Measurements from ENCODE around the gene CYS1.
"Not testable (repeated sequence)": the region's sequence is repeated elsewhere in the genome, so short reads cannot be mapped to it uniquely, and the experiment has no call there.

The CYS1 gene

GRCh38 chr2:10014418-10015190 is 65.6 kb downstream of the CYS1 start:
- FAIRE-seq (no peak), DNase-seq (ENCODE audit: insufficient read length, low spot score) (no peak)
- TF ChIP-seq, protein P1, sequence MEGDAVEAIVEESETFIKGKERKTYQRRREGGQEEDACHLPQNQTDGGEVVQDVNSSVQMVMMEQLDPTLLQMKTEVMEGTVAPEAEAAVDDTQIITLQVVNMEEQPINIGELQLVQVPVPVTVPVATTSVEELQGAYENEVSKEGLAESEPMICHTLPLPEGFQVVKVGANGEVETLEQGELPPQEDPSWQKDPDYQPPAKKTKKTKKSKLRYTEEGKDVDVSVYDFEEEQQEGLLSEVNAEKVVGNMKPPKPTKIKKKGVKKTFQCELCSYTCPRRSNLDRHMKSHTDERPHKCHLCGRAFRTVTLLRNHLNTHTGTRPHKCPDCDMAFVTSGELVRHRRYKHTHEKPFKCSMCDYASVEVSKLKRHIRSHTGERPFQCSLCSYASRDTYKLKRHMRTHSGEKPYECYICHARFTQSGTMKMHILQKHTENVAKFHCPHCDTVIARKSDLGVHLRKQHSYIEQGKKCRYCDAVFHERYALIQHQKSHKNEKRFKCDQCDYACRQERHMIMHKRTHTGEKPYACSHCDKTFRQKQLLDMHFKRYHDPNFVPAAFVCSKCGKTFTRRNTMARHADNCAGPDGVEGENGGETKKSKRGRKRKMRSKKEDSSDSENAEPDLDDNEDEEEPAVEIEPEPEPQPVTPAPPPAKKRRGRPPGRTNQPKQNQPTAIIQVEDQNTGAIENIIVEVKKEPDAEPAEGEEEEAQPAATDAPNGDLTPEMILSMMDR (IDR thresholded peaks at IDR 0.05; ENCODE audit: insufficient read depth, missing control alignments), result no peak

GRCh38 chr2:10013651-10014417 is 66.4 kb downstream of the CYS1 start:
- not testable (repeated sequence) for DNase-seq (ENCODE audit: insufficient read length, low spot score); FAIRE-seq

- no peak for DNase-seq (ENCODE audit: insufficient read length, low spot score)
- no peak for FAIRE-seq
- TF ChIP-seq, protein P1 (IDR thresholded peaks at IDR 0.05; ENCODE audit: insufficient read depth, missing control alignments), result no peak
These were observed 67.2 kb downstream of the CYS1 start for GRCh38 chr2:10012963-10013461.

DNA sequence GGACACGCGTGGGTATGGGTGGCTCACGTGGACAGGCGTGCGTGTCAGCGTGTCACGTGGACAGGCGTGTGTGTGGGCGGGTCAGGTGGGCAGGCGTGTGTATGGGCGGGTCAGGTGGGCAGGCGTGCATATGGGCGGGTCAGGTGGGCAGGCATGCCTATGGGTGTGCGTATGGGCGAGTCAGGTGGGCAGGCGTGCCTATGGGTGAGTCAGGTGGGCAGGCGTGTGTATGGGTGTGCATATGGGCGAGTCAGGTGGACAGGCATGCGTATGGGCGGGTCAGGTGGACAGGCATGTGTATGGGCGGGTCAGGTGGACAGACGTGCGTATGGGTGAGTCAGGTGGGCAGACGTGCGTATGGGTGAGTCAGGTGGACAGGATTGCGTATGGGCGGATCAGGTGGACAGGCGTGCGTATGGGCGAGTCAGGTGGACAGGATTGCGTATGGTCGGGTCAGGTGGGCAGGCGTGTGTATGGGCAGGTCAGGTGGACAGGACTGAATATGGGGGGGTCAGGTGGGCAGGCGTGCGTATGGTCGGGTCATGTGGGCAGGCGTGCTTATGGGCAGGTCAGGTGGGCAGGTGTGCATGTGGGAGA is 67.7 kb downstream of the CYS1 start:
- FAIRE-seq; DNase-seq (ENCODE audit: insufficient read length, low spot score): not testable (repeated sequence)

GRCh38 chr2:10011606-10012325 is 68.4 kb downstream of the CYS1 start:
- FAIRE-seq; DNase-seq (ENCODE audit: insufficient read length, low spot score): not testable (repeated sequence)

DNA sequence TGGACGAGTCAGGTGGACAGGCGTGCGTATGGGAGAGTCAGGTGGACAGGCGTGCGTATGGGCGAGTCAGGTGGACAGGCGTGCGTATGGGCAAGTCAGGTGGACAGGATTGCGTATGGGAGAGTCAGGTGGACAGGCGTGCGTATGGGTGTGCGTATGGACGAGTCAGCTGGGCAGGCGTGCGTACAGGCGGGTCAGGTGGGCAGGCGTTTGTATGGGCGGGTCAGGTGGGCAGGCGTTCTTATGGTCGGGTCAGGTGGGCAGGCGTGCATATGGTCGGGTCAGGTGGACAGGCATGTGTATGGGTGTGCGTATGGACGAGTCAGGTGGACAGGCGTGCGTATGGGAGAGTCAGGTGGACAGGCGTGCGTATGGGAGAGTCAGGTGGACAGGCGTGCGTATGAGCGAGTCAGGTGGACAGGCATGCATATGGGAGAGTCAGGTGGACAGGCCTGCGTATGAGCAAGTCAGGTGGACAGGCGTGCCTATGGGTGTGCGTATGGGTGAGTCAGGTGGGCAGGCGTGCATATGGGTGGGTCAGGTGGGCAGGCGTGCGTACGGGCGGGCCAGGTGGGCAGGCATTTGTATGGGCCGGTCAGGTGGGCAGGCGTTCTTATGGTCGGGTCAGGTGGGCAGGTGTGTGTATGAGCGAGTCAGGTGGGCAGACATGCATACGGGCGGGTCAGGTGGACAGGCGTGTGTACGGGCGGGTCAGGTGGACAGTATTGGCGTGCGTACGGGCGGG is 69.2 kb downstream of the CYS1 start:
- not testable (repeated sequence) for DNase-seq (ENCODE audit: insufficient read length, low spot score); FAIRE-seq

- DNase-seq (ENCODE audit: insufficient read length, low spot score) (no peak), FAIRE-seq (no peak)
- TF ChIP-seq, protein P1 (IDR thresholded peaks at IDR 0.05; ENCODE audit: insufficient read depth, missing control alignments), result no peak
These were observed 70.1 kb downstream of the CYS1 start for GRCh38 chr2:10009811-10010781.

DNA sequence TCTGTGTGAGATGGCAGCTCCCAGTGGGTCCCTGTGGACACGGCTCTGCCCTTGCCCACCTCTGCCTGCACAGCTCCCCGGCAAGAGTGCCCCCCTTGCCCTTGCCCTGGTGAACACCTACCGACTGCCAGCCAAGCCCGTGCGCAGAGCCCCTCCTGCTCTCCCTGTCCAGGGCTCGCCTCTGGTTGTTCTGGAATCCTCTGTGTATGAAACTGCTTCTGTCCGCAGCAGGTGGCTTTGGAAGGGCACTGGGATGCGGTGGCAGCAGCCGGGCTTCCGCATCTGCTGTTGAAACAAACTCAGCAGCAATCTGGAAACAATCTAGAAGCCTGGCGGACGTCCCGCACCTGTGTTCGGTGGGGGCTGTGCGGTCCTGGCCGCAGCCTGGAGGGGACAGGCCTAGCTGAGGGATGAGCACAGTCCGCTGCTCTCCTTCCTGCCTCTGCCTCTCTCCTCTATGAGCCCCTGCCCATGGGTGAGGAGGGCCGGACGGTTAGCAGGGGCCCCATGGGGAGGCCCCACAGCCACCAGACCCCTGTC is 70.9 kb downstream of the CYS1 start:
- TF ChIP-seq, protein P1 (IDR thresholded peaks at IDR 0.05; ENCODE audit: insufficient read depth, missing control alignments), result no peak
- DNase-seq (ENCODE audit: insufficient read length, low spot score), result no peak
- no peak for FAIRE-seq

All from D721Med (cell line).